Lower leg skin (tissue), 3 donors: Measurements from ENCODE around the gene PATJ.

Experiments
- POLR2A ChIP-seq, 2 donors: fragments of 450-650 bp; IDR thresholded peaks; one replicate each; pipeline ENCODE4 v1.6.1; 2016 to 2017; ENCODE audit warnings: antibody characterized with exemption in 2 of 2, mild to moderate bottlenecking in 1 of 2, moderate library complexity in 1 of 2
- TF ChIP-seq, protein P1 (sequence below), 3 donors: fragments of 450-650 bp; IDR thresholded peaks; one replicate each; pipeline ENCODE4 v1.5.1; 2016; ENCODE audit warnings: antibody characterized with exemption in 3 of 3, mild to moderate bottlenecking in 3 of 3, moderate library complexity in 2 of 3

DNA sequence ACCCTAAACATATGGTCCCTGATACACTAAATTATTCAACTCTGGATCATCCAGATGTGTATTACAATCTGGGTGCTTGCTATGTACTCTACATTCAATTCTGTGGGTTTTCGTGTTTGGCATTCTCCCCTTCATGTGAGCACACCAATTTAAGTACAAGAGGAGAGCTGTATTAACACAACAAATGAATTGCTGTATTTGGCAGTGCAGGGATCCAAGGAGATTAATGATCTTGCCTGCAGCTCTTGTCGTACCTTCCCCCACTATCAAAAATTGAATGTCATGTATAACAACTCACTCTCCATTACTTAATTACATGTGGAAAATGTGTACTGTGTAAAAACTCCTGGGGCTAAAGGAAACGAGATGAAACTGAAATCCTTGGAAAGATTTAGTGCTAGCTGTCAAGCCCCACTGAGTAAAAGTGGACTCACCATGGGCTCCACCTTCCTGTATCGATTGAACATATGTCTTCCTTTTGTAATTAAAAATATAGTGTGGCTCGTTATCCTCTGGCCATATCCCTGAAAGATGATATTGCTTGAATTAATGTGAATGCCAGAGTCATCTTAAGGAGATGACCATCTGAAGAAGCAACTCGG lies 280.2 kb downstream of the PATJ start:
- TF ChIP-seq POLR2A (IDR thresholded peaks at IDR 0.05), result no peak
- TF ChIP-seq, protein P1, sequence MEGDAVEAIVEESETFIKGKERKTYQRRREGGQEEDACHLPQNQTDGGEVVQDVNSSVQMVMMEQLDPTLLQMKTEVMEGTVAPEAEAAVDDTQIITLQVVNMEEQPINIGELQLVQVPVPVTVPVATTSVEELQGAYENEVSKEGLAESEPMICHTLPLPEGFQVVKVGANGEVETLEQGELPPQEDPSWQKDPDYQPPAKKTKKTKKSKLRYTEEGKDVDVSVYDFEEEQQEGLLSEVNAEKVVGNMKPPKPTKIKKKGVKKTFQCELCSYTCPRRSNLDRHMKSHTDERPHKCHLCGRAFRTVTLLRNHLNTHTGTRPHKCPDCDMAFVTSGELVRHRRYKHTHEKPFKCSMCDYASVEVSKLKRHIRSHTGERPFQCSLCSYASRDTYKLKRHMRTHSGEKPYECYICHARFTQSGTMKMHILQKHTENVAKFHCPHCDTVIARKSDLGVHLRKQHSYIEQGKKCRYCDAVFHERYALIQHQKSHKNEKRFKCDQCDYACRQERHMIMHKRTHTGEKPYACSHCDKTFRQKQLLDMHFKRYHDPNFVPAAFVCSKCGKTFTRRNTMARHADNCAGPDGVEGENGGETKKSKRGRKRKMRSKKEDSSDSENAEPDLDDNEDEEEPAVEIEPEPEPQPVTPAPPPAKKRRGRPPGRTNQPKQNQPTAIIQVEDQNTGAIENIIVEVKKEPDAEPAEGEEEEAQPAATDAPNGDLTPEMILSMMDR (IDR thresholded peaks at IDR 0.05), result no peak
